Keratinocyte (primary cell): Measurements from ENCODE around the gene TMEM115. TPM values are rescaled to one million over a fixed set of nuclear protein-coding genes. Genes with fewer than 3 reads are reported as not detected.

ENCODE experiments used
- DNase-seq: peaks from one replicate; pipeline ENCODE4 v3.0.0-alpha.2; 2011; ENCODE audit warnings: low read depth, missing footprints, low spot score
- FAIRE-seq: peaks from 2 replicates; lab custom pipeline; 2011; peaks lifted over from hg19 to GRCh38; lab: Jason Lieb, UNC
- H2AFZ ChIP-seq: 2 replicates; pipeline ENCODE4 v1.6.0; 2012; ENCODE audit warnings: low read length, control low read depth, inconsistent platforms; ENCODE audit not compliant: control insufficient read depth
- H3K27ac ChIP-seq: 2 replicates; pipeline ENCODE4 v1.5.1; 2011; ENCODE audit warnings: low read length; ENCODE audit not compliant: control insufficient read depth, insufficient read depth
- H3K27me3 ChIP-seq: 3 replicates; pipeline ENCODE4 v1.6.0; 2011; ENCODE audit warnings: low read length; ENCODE audit not compliant: control insufficient read depth, insufficient read depth; ENCODE audit errors: extremely low read depth
- H3K36me3 ChIP-seq, 2 experiments: 2 replicates in 1 of 2; 3 replicates in 1 of 2; pipeline ENCODE4 v1.5.1; 2011; ENCODE audit warnings: low read length in 2 of 2, mild to moderate bottlenecking in 1 of 2; ENCODE audit not compliant: control insufficient read depth in 2 of 2, insufficient read depth in 2 of 2; ENCODE audit errors: extremely low read depth in 1 of 2
- H3K4me1 ChIP-seq: 3 replicates; pipeline ENCODE4 v1.5.1; 2011; ENCODE audit warnings: low read length; ENCODE audit not compliant: control insufficient read depth, insufficient read depth; ENCODE audit errors: extremely low read depth
- H3K4me2 ChIP-seq: 3 replicates; pipeline ENCODE4 v1.6.0; 2011; ENCODE audit warnings: low read depth, low read length; ENCODE audit not compliant: control insufficient read depth, insufficient read depth; ENCODE audit errors: extremely low read depth
- H3K4me3 ChIP-seq, 3 experiments: fragments of 200-600 bp in 1 of 3; sonication (generic) in 1 of 3; 2 replicates in 2 of 3; 3 replicates in 1 of 3; pipeline ENCODE4 v1.5.1; 2011 to 2016; ENCODE audit warnings: low read length in 3 of 3, mild to moderate bottlenecking in 3 of 3, control low read depth in 2 of 3, inconsistent platforms in 1 of 3, low read depth in 1 of 3, mixed read lengths in 1 of 3, mixed run types in 1 of 3, moderate library complexity in 1 of 3; ENCODE audit not compliant: control insufficient read depth in 2 of 3, insufficient read depth in 2 of 3; ENCODE audit errors: extremely low read depth in 1 of 3
- H3K79me2 ChIP-seq: 2 replicates; pipeline ENCODE4 v1.6.0; 2012; ENCODE audit warnings: low read length; ENCODE audit not compliant: control insufficient read depth, insufficient read depth
- H3K9ac ChIP-seq: 3 replicates; pipeline ENCODE4 v1.6.0; 2011; ENCODE audit warnings: low read length; ENCODE audit not compliant: control insufficient read depth, insufficient read depth; ENCODE audit errors: extremely low read depth
- H3K9me1 ChIP-seq: 3 replicates; pipeline ENCODE4 v1.6.0; 2011; ENCODE audit warnings: low read length; ENCODE audit not compliant: control insufficient read depth, insufficient read depth; ENCODE audit errors: extremely low read depth
- H3K9me3 ChIP-seq: 2 replicates; pipeline ENCODE4 v1.5.1; 2012; ENCODE audit warnings: low read depth, low read length; ENCODE audit not compliant: control insufficient read depth
- H4K20me1 ChIP-seq: 3 replicates; pipeline ENCODE4 v1.6.0; 2011; ENCODE audit warnings: low read length; ENCODE audit not compliant: control insufficient read depth, insufficient read depth; ENCODE audit errors: extremely low read depth
- EZH2 ChIP-seq: IDR thresholded peaks from one replicate; pipeline ENCODE4 v1.6.1; 2012; ENCODE audit warnings: inconsistent platforms, mild to moderate bottlenecking, low read length, moderate library complexity
- dilution Hi-C: fragments of 300-500 bp; cut with MboI; formaldehyde crosslinking; loops from one replicate; pipeline ENCODE4 v1.7.0; 2020; ENCODE audit warnings: low sequenced_read_pairs; ENCODE audit not compliant: extremely low pct_ligation_motif_present
- polyA plus RNA-seq, 5 experiments: library from polyadenylated mRNA; depleted of rRNA in 3 of 5; stranded (reverse) in 3 of 5; stranded (forward) in 1 of 5; unstranded in 1 of 5; fragments of >200 nt; gene quantifications; 1 replicate in 1 of 5; 2 replicates in 3 of 5; 3 replicates in 1 of 5; pipeline versions ENCODE4 v1.2.1 to v1.2.3, GENCODE V29; 2011 to 2012; ENCODE audit warnings: missing spikeins in 2 of 5, low read depth in 1 of 5, low replicate concordance in 1 of 5
- TF ChIP-seq, protein P1 (sequence below), 3 experiments: IDR thresholded peaks in 1 of 3; conservative IDR thresholded peaks in 1 of 3; optimal IDR thresholded peaks in 1 of 3; 2 replicates in 2 of 3; 3 replicates in 1 of 3; pipeline versions ENCODE3 to v1.5.1; 2011; ENCODE audit warnings: low read length in 3 of 3, mild to moderate bottlenecking in 3 of 3, moderate library complexity in 2 of 3, control low read depth in 1 of 3, inconsistent platforms in 1 of 3; ENCODE audit not compliant: insufficient read depth in 2 of 3; ENCODE audit errors: extremely low read depth in 1 of 3

The TMEM115 gene
- polyA plus RNA-seq, 1 donor (not counting 4 experiments of a cell fraction or from before 2014, with no cell fraction given): 22.4 TPM

DNA sequence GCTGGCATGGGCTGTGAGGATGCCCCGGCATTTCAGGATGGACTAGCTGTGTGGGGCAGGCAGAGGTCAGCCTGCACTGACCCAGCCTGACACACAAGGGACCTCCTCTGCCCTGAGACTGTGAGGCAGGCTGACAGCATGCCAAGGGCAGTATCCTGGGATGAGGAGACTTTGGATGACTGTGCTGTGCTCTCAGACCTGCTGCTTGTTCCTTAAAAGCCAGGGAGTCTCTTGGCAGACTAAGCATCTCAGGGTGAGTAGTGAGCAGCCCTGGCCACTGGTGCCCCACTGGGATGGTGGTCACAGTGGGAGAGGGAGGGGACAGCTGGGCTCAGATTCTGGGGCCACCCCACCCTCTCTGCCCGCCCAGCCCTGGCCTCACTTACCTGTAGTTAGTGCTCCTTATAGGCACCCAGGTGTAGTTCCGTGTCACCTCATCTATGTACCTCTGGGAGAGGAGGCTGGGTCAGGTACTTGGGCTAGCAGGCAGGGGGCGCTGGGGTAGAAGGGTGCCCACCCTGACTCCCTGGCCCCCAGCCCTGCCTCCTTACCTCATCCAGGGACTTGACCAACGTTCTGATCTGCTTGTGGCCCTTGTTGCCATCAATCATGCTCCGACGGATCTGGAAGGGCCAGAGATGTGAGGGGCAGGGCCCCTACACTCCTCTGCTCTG, 16.1 kb upstream of the TMEM115 start:
- no peaks in the 10 kb centered on the region for H3K9me1 ChIP-seq
- FAIRE-seq (no peak), DNase-seq (no peak)
- H3K27me3 ChIP-seq: peaks cover 10% of the 10 kb centered on the region
- no peak overlapping the region for H2AFZ ChIP-seq
- H3K4me2 ChIP-seq: no peak overlapping the region
- no peak overlapping the region for H3K27ac ChIP-seq
- H3K9ac ChIP-seq: no peak overlapping the region
- H3K4me3 ChIP-seq: no peak overlapping the region
- H3K36me3 ChIP-seq: no peaks in the 10 kb centered on the region
- dilution Hi-C loops: no loop called here
- no peaks in the 10 kb centered on the region for H3K79me2 ChIP-seq
- no peaks in the 10 kb centered on the region for H3K9me3 ChIP-seq
- TF ChIP-seq, protein P1, sequence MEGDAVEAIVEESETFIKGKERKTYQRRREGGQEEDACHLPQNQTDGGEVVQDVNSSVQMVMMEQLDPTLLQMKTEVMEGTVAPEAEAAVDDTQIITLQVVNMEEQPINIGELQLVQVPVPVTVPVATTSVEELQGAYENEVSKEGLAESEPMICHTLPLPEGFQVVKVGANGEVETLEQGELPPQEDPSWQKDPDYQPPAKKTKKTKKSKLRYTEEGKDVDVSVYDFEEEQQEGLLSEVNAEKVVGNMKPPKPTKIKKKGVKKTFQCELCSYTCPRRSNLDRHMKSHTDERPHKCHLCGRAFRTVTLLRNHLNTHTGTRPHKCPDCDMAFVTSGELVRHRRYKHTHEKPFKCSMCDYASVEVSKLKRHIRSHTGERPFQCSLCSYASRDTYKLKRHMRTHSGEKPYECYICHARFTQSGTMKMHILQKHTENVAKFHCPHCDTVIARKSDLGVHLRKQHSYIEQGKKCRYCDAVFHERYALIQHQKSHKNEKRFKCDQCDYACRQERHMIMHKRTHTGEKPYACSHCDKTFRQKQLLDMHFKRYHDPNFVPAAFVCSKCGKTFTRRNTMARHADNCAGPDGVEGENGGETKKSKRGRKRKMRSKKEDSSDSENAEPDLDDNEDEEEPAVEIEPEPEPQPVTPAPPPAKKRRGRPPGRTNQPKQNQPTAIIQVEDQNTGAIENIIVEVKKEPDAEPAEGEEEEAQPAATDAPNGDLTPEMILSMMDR (optimal IDR thresholded peaks at IDR 0.05 in 1 of 3, IDR thresholded peaks at IDR 0.05 in 1 of 3, conservative IDR thresholded peaks at IDR 0.05 in 1 of 3; ENCODE audit: extremely low read depth in 1 of 3, insufficient read depth in 2 of 3, low read length in 3 of 3): peak in 2 of 3 experiments; percentile 26 to 35
- TF ChIP-seq EZH2: no peak
- peaks cover 3% of the 10 kb centered on the region for H4K20me1 ChIP-seq
- H3K4me1 ChIP-seq: no peaks in the 10 kb centered on the region

GRCh38 chr3:50374363-50375257, 15.3 kb upstream of the TMEM115 start:
- no peak for TF ChIP-seq EZH2
- TF ChIP-seq, protein P1 (optimal IDR thresholded peaks at IDR 0.05 in 1 of 3, IDR thresholded peaks at IDR 0.05 in 1 of 3, conservative IDR thresholded peaks at IDR 0.05 in 1 of 3; ENCODE audit: extremely low read depth in 1 of 3, insufficient read depth in 2 of 3, low read length in 3 of 3): no peak
- no peak for FAIRE-seq
- no peak overlapping the region for H3K9ac ChIP-seq

More at GRCh38 chr3:50374363-50375257, 15.3 kb upstream of the TMEM115 start:
- DNase-seq: no peak
- Histone ChIP-seq H3K27ac (no peak overlapping the region), H3K27me3 (peaks cover 10% of the 10 kb centered on the region), H3K9me3 (no peaks in the 10 kb centered on the region), H3K4me3 (no peak overlapping the region), H3K9me1 (no peaks in the 10 kb centered on the region), H2AFZ (no peak overlapping the region), H4K20me1 (peaks cover 3% of the 10 kb centered on the region), H3K36me3 (no peaks in the 10 kb centered on the region), H3K4me2 (no peak overlapping the region), H3K4me1 (no peaks in the 10 kb centered on the region), H3K79me2 (no peaks in the 10 kb centered on the region)
- dilution Hi-C loops: no loop called here
